ENCODE measurements around the gene DLX1. TPM values are rescaled to one million over a fixed set of nuclear protein-coding genes. Genes with fewer than 3 reads are reported as not detected.
"Not testable (repeated sequence)": the region's sequence is repeated elsewhere in the genome, so short reads cannot be mapped to it uniquely, and the experiment has no call there.

Gene DLX1
- total RNA-seq, 4 donors from 2014 or later: not detected

DNA sequence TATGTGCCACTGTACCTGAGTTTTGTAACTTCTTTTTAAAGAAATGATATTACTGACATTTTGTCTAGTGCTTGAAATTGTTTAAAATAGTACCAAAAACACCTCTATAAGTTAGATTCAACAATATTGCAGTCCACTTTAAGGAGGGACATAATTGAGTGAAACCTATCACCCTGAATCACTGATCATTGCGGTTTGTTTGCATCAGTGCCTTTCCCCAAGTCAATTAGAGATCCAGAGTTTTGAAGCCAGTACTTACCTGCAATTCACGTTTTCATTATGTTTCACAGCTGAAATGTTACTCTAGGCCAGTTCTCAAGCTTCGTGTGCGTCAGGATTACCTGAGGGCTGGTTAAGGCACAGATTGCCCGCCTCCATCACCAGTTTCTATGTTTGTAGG, 26.6 kb upstream of the DLX1 start:
- no peaks in the 10 kb centered on the region for H3K9me3 ChIP-seq
- no peak overlapping the region for H3K27ac ChIP-seq
- no peak overlapping the region for H3K4me3 ChIP-seq
- H3K36me3 ChIP-seq: no peaks in the 10 kb centered on the region
- TF ChIP-seq POLR2A (IDR thresholded peaks at IDR 0.05): no peak
- TF ChIP-seq, protein P1, sequence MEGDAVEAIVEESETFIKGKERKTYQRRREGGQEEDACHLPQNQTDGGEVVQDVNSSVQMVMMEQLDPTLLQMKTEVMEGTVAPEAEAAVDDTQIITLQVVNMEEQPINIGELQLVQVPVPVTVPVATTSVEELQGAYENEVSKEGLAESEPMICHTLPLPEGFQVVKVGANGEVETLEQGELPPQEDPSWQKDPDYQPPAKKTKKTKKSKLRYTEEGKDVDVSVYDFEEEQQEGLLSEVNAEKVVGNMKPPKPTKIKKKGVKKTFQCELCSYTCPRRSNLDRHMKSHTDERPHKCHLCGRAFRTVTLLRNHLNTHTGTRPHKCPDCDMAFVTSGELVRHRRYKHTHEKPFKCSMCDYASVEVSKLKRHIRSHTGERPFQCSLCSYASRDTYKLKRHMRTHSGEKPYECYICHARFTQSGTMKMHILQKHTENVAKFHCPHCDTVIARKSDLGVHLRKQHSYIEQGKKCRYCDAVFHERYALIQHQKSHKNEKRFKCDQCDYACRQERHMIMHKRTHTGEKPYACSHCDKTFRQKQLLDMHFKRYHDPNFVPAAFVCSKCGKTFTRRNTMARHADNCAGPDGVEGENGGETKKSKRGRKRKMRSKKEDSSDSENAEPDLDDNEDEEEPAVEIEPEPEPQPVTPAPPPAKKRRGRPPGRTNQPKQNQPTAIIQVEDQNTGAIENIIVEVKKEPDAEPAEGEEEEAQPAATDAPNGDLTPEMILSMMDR (IDR thresholded peaks at IDR 0.05): no peak
- no peak for DNase-seq
- no peaks in the 10 kb centered on the region for H3K27me3 ChIP-seq
- no peaks in the 10 kb centered on the region for H3K4me1 ChIP-seq

DNA sequence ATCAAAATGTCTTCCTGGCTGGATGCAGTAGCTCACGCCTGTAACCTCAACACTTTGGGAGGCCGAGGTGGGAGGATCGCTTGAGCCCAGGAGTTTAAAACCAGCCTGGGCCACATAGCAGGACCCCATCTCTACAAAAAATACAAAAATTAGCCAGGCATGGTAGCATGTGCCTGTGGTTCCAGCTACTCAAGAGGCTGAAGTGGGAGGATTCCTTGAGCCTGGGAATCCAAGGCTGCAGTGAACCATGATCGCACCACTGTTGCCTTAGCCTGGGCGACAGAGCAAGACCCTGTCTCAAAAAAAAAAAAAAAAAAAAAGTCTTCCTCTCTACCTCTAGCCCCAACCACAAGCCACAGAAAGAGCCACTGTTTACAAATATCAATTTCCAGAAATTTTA, 25.2 kb upstream of the DLX1 start:
- H3K27ac ChIP-seq, H3K4me1 ChIP-seq, H3K4me3 ChIP-seq, H3K36me3 ChIP-seq, H3K9me3 ChIP-seq, H3K27me3 ChIP-seq, DNase-seq: not testable (repeated sequence)

DNA sequence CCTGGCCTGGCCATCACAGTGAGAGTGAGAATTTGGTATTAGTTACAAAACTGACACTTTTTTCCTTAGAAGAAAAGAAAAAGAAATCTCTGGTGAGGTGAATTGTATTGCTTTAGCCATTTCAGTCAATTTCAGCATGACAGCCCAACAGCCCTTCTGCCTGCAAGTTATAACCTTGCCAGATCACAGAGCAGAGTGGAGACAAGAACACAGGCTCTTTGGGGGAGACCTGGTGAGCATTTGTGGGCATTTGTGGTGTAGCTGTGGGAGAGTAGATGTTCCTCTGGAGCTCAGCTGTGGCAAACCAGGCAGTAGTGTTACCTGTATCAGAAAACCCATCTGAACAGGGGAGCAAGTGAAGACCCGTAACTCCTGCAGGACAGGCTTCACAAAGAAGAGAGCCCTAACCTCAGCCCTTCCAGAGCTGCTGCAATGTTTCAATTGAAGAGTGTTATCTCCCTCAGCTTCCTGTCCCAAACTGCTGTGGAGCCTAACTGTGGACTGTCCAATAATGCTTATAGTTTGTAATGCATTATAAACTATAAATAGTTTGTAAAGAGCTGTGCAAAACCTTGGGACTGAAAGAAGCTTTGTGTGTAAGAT, 22.8 kb upstream of the DLX1 start:
- H3K36me3 ChIP-seq: no peaks in the 10 kb centered on the region
- DNase-seq: no peak
- no peak overlapping the region for H3K27ac ChIP-seq
- no peaks in the 10 kb centered on the region for H3K9me3 ChIP-seq
- H3K27me3 ChIP-seq: no peaks in the 10 kb centered on the region
- no peak overlapping the region for H3K4me3 ChIP-seq
- no peak for TF ChIP-seq POLR2A (IDR thresholded peaks at IDR 0.05)
- TF ChIP-seq, protein P1 (IDR thresholded peaks at IDR 0.05): no peak
- no peaks in the 10 kb centered on the region for H3K4me1 ChIP-seq

DNA sequence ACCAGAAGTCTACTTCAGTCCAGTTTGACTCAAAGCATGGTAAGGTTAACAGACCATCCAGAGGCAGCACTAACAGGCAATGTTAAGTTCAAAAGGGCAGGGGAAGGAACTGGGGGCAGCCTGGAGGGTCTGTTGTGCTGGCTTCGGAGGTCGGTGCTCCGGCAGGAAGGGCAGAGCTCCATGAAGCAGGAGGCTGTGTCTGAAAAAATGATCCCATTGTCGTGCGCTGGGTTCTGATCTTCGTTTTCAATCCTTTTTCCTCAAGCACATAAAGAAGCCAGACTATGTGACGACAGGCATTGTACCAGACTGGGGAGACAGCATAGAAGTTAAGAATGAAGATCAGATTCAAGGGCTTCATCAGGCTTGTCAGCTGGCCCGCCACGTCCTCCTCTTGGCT, 21.9 kb upstream of the DLX1 start:
- no peaks in the 10 kb centered on the region for H3K9me3 ChIP-seq
- H3K36me3 ChIP-seq: no peaks in the 10 kb centered on the region
- H3K4me1 ChIP-seq: no peaks in the 10 kb centered on the region
- no peaks in the 10 kb centered on the region for H3K27me3 ChIP-seq
- TF ChIP-seq POLR2A (IDR thresholded peaks at IDR 0.05): no peak
- TF ChIP-seq, protein P1 (IDR thresholded peaks at IDR 0.05): no peak
- no peak overlapping the region for H3K4me3 ChIP-seq
- DNase-seq: no peak
- H3K27ac ChIP-seq: no peak overlapping the region

DNA sequence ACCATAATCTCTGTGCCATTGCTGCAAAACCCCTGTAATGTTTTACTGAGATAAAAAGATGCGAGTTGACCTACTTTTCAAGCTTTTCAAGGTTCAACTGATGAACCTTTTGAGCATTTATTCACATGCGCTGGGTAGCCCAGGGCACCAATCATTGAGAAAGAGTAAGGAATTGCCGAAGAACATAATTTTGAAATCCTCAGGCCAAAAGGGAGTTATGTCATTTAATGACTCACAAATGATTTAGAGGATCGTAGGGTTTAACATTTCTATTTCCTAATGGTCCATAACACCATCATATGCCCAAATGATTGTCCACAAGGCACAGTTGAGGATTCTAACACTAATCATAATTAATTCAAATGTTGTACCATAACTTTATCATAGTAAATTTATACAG, 20.2 kb upstream of the DLX1 start:
- no peak for TF ChIP-seq POLR2A (IDR thresholded peaks at IDR 0.05)
- TF ChIP-seq, protein P1 (IDR thresholded peaks at IDR 0.05): no peak
- Histone ChIP-seq H3K27ac (no peak overlapping the region), H3K36me3 (no peaks in the 10 kb centered on the region), H3K4me1 (no peaks in the 10 kb centered on the region), H3K4me3 (no peak overlapping the region), H3K27me3 (no peaks in the 10 kb centered on the region), H3K9me3 (no peaks in the 10 kb centered on the region)
- no peak for DNase-seq

DNA sequence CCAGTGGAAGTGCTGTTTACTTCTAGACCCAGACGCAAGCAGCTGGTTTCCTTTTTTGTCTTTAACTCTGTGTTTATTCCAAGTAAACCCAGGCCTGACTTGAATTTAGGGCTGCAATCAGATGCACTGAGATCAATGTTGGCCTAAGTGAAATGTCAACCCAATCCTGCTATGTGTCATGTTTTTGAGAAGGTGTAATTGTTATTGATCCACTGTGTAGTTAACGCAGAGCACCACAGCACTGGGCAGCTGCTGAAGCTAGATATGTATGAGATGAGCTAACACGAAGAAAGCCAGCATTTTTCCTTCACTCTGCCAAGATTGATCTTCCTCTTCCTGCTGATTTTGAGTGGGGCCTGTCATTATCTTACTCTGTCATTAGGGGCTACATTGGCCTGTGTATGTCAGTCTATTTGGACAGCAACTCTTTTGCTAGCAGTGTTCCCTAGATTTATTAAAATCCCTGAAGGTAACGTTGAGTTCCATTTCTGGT, 18.9 kb upstream of the DLX1 start:
- Histone ChIP-seq H3K4me3 (no peak overlapping the region), H3K27me3 (no peaks in the 10 kb centered on the region), H3K9me3 (no peaks in the 10 kb centered on the region), H3K27ac (no peak overlapping the region), H3K4me1 (no peaks in the 10 kb centered on the region), H3K36me3 (no peaks in the 10 kb centered on the region)
- TF ChIP-seq, protein P1 (IDR thresholded peaks at IDR 0.05): no peak
- no peak for TF ChIP-seq POLR2A (IDR thresholded peaks at IDR 0.05)
- no peak for DNase-seq

DNA sequence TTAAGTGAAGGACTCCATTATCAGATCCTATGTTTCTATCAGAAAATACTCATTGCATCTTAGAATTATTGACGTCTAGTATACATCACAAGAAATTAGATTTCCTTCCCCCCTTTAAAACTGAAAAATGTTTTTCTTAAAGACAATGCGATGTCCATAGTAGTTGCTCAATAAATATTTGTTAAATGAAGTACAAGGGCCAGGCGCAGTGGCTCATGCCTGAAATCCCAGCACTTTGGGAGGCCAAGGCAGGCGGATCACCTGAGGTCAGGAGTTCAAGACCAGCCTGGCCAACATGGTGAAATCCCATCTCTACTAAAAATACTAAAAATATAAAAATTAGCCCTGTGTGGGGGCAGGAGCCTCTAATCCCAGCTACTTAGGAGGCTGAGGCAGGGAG, 17.4 kb upstream of the DLX1 start:
- not testable (repeated sequence) for H3K36me3 ChIP-seq, H3K4me1 ChIP-seq, H3K9me3 ChIP-seq, H3K4me3 ChIP-seq, H3K27me3 ChIP-seq, H3K27ac ChIP-seq, DNase-seq

All from Peyer's patch (tissue), 4 donors.